ENCODE measurements around the gene TBC1D4. TPM values are rescaled to one million over a fixed set of nuclear protein-coding genes. Genes with fewer than 3 reads are reported as not detected.

The TBC1D4 gene
- total and polyA plus RNA-seq, 10 of the 15 experiments (the other 5 are each of a cell fraction or from before 2014, with no cell fraction given) = 11.0 to 38.6 (median 25.5) TPM

DNA sequence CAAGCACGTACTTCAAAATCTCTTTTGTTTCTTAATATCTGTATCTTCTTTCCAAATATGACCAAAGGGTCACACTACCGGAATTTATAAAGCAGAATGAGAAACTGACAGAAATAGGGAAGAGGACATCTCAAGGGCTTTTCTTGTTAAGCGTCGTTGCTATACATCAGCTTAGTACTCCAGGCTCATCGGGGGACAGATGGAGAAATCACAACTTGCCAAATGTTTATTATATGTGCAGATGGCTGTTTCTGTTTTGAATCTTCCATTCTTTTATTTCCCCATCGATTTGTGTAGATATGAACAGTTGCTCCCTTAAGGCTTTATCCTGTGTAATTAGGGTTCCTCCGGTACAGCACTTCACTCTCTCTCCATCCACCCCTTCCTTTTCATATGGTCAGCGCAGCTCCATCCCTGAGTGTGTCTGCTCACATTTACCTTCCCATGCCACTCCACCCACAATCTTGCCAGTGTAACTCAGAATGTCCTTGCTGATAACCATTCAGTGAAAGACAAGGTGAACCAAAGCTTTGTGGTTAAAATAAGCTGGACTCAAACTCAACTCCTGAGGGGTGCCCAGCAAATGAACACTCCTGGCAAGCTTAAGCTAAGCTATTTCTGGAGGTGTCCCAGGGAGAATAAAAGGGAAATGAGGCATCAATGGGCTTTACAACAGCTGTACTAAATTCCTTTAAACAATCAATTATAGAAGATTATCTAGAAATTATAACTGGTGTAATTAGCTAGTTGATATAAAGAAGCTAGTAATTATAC, 51.3 kb downstream of the TBC1D4 start:
- WGBS (ENCODE audit: insufficient coverage, insufficient replicate concordance, low lambda C conversion rate, missing lambda C conversion rate) = 52% methylated on average over 8 of the region's 8 CpGs
- TF ChIP-seq RUNX3 (IDR thresholded peaks at IDR 0.05; ENCODE audit: low read length) = 0 out of 2 replicates have a peak, but pooled peaks have one; percentile 9
- TF ChIP-seq, protein P1, sequence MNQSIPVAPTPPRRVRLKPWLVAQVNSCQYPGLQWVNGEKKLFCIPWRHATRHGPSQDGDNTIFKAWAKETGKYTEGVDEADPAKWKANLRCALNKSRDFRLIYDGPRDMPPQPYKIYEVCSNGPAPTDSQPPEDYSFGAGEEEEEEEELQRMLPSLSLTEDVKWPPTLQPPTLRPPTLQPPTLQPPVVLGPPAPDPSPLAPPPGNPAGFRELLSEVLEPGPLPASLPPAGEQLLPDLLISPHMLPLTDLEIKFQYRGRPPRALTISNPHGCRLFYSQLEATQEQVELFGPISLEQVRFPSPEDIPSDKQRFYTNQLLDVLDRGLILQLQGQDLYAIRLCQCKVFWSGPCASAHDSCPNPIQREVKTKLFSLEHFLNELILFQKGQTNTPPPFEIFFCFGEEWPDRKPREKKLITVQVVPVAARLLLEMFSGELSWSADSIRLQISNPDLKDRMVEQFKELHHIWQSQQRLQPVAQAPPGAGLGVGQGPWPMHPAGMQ (IDR thresholded peaks at IDR 0.05; ENCODE audit: borderline replicate concordance) = no peak
- TF ChIP-seq, protein P2, sequence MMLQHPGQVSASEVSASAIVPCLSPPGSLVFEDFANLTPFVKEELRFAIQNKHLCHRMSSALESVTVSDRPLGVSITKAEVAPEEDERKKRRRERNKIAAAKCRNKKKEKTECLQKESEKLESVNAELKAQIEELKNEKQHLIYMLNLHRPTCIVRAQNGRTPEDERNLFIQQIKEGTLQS (IDR thresholded peaks at IDR 0.05; ENCODE audit: borderline replicate concordance, extremely low read depth, low read depth, low read length) = no peak
- no TSS peak for BruUV-seq (replicated peaks)
- ChIA-PET CTCF (interaction anchor here (1.1 to 3.3 kb wide), 8 partner anchors 11 to 120 kb away, joined by 3 to 17 read pairs (median 6); partner anchors contain the start of genes TBC1D4 and UCHL3), RAD21 (ENCODE audit: unreplicated experiment) (interaction anchor here (1.2 to 1.7 kb wide), 3 partner anchors 8 to 52 kb away, joined by 3 to 7 read pairs (median 4); partner anchors contain the start of gene TBC1D4), POLR2A (interaction anchor here (0.9 to 1.1 kb wide), 2 partner anchors 11 to 12 kb away, joined by 3 read pairs; no protein-coding TSS in a partner anchor), SMC1A (ENCODE audit: uncharacterized antibody, unreplicated experiment) (interaction anchor here (0.6 to 3.3 kb wide), 7 partner anchors 9 to 203 kb away, joined by 3 to 18 read pairs (median 11); no protein-coding TSS in a partner anchor)
- Histone ChIP-seq H3K9ac (ENCODE audit: control insufficient read depth, insufficient read depth, low read length) (no peak overlapping the region), H3K4me2 (ENCODE audit: control insufficient read depth, insufficient read depth) (no peak overlapping the region), H4K20me1 (ENCODE audit: control insufficient read depth, insufficient read depth) (no peaks in the 10 kb centered on the region), H3K27ac (ENCODE audit: control insufficient read depth, insufficient read depth) (no peak overlapping the region), H2AFZ (ENCODE audit: control insufficient read depth, low read depth, low read length) (no peak overlapping the region), H3K4me3 (no peak overlapping the region), H3K79me2 (ENCODE audit: control insufficient read depth, insufficient read depth, low read length) (peaks cover 6% of the 10 kb centered on the region; the same call in 1 of the 2 replicates), H3K27me3 (replicated peaks in 1 of 2; ENCODE audit: control insufficient read depth in 2 of 2, insufficient read depth in 2 of 2, low read length in 1 of 2) (no peaks in the 10 kb centered on the region), H3K4me1 (ENCODE audit: control insufficient read depth, insufficient read depth, low read length) (no peaks in the 10 kb centered on the region), H3K36me3 (ENCODE audit: control insufficient read depth in 2 of 2, insufficient read depth in 2 of 2, low read length in 1 of 2) (no peaks in the 10 kb centered on the region), H3K9me3 (replicated peaks; ENCODE audit: control insufficient read depth, insufficient read depth, low read length) (peaks cover 2% of the 10 kb centered on the region)
- no peak for DNase-seq (ENCODE audit: low read depth, low spot score)
- in situ Hi-C loops (cut with MboI) = no loop called here
- no peak for FAIRE-seq
- ATAC-seq = no peak
- intact Hi-C loops (cut with micrococcal nuclease; ENCODE audit: unreplicated experiment) = no loop called here

Measured in GM12878 (cell line).